Kidney (tissue), 14 donors: ENCODE results near the gene HES6. TPM values are rescaled to one million over a fixed set of nuclear protein-coding genes. Genes with fewer than 3 reads are reported as not detected.

Experiments used
- DNase-seq, 5 donors: peaks; one replicate each; pipeline ENCODE4 v3.0.0-alpha.2; 2013 to 2020
- FAIRE-seq: peaks from 2 replicates; lab custom pipeline; 2012; peaks lifted over from hg19 to GRCh38; lab: Jason Lieb, UNC
- H3K27ac ChIP-seq, 2 donors: one replicate each; pipeline ENCODE4 v1.7.0; 2013; ENCODE audit warnings: low read depth in 2 of 2, low read length in 2 of 2, inconsistent platforms in 1 of 2
- H3K27me3 ChIP-seq: one replicate; pipeline ENCODE4 v1.7.1; 2013; ENCODE audit warnings: low read length, inconsistent platforms; ENCODE audit not compliant: control insufficient read depth, insufficient read depth
- H3K36me3 ChIP-seq, 3 donors: one replicate each; pipeline versions ENCODE4 v1.7.0 to v1.7.1; 2013; ENCODE audit warnings: low read length in 3 of 3, control low read depth in 1 of 3, inconsistent platforms in 1 of 3; ENCODE audit not compliant: insufficient read depth in 3 of 3, control insufficient read depth in 2 of 3
- H3K4me1 ChIP-seq, 3 donors: one replicate each; pipeline versions ENCODE4 v1.7.0 to v1.7.1; 2013; ENCODE audit warnings: low read length in 3 of 3, inconsistent platforms in 1 of 3, low read depth in 1 of 3; ENCODE audit not compliant: control insufficient read depth in 2 of 3, insufficient read depth in 2 of 3
- H3K4me3 ChIP-seq, 3 donors: one replicate each; pipeline versions ENCODE4 v1.7.0 to v1.8.1; 2013; ENCODE audit warnings: low read length in 3 of 3, control low read depth in 1 of 3, inconsistent platforms in 1 of 3
- H3K9ac ChIP-seq, 3 donors: one replicate each; pipeline versions ENCODE4 v1.7.0 to v1.7.1; 2013; ENCODE audit warnings: low read length in 3 of 3, control low read depth in 1 of 3, inconsistent platforms in 1 of 3
- H3K9me3 ChIP-seq, 3 donors: one replicate each; pipeline versions ENCODE4 v1.7.0 to v1.7.1; 2013; ENCODE audit warnings: low read length in 3 of 3, control low read depth in 1 of 3, inconsistent platforms in 1 of 3; ENCODE audit not compliant: control insufficient read depth in 2 of 3, insufficient read depth in 1 of 3
- CTCF ChIP-seq: IDR thresholded peaks from 3 replicates; pipeline ENCODE4 v1.5.1; 2012; ENCODE audit warnings: mild to moderate bottlenecking, moderate library complexity, borderline replicate concordance; ENCODE audit not compliant: insufficient read depth; ENCODE audit errors: extremely low read depth
- intact Hi-C: fragments of 100-400 bp; cut with DNase I; formaldehyde crosslinking; loops from one replicate; pipeline ENCODE4 v1.11.1; 2022
- polyA plus RNA-seq: library from polyadenylated mRNA; stranded (reverse); fragments of 350-450 nt; fragmentation: Illumina TruSeq; extraction: RNeasy Lipid Tissue Mini Kit (QIAGEN cat#74804); gene quantifications from one replicate; pipeline ENCODE4 v1.2.3, GENCODE V29; 2014; ENCODE audit warnings: low read depth, low replicate concordance; ENCODE audit not compliant: insufficient read depth
- total RNA-seq: library from RNA; stranded (reverse); fragmentation: NEBNext Ultra II Directional; extraction: Animal tissue kit (Norgen Biotek cat#: 25700); gene quantifications from one replicate; pipeline ENCODE4 v1.2.1, GENCODE V29; 2021
- donor health status: control.
- donor health status: control.
- donor health status: control.
- donor health status: control.
- donor health status: control.
- donor health status: DM: yes; HTN: yes; CAD: no.
- donor health status: Normal renal cell carcinoma (clear cell type).

The HES6 gene
- total and polyA plus RNA-seq, 2 donors from 2014 or later, result 5.2 to 5.5 TPM

- TF ChIP-seq CTCF, result no peak
- FAIRE-seq (no peak), DNase-seq (no peak)
- Histone ChIP-seq H3K4me3 (no peak overlapping the region), H3K9ac (no peak overlapping the region), H3K27ac (no peak overlapping the region), H3K9me3 (no peaks in the 10 kb centered on the region), H3K4me1 (peaks cover 0 to 6% (median 2%) of the 10 kb centered on the region in 3 donors), H3K27me3 (peaks cover 3% of the 10 kb centered on the region), H3K36me3 (no peaks in the 10 kb centered on the region)
- intact Hi-C loops, result no loop called here
Measured at GRCh38 chr2:238233625-238234024, 6.2 kb downstream of the HES6 start.

GRCh38 chr2:238231809-238232208, 8.0 kb downstream of the HES6 start:
- Histone ChIP-seq H3K27me3 (no peaks in the 10 kb centered on the region), H3K4me3 (peak overlapping the region in 1 of 3 donors; percentile 62), H3K4me1 (peaks cover 0 to 6% (median 2%) of the 10 kb centered on the region in 3 donors), H3K36me3 (no peaks in the 10 kb centered on the region), H3K9me3 (no peaks in the 10 kb centered on the region), H3K9ac (no peak overlapping the region), H3K27ac (no peak overlapping the region)
- intact Hi-C loops, result no loop called here
- DNase-seq (no peak), FAIRE-seq (no peak)
- no peak for TF ChIP-seq CTCF

- peaks cover 0 to 6% (median 2%) of the 10 kb centered on the region in 3 donors for H3K4me1 ChIP-seq
- H3K4me3 ChIP-seq, result peak overlapping the region; percentile 61 to 65 (median 62)
- H3K9me3 ChIP-seq, result no peaks in the 10 kb centered on the region
- H3K27ac ChIP-seq, result no peak overlapping the region
- peak; percentile 9 for TF ChIP-seq CTCF
- H3K9ac ChIP-seq, result peak overlapping the region in 1 of 3 donors; percentile 12
- DNase-seq, result peak; percentile 66 to 92 (median 81)
- no peaks in the 10 kb centered on the region for H3K27me3 ChIP-seq
- no peak for FAIRE-seq
- H3K36me3 ChIP-seq, result no peaks in the 10 kb centered on the region
- intact Hi-C loops, result no loop called here
Measured at GRCh38 chr2:238231251-238231793, 8.5 kb downstream of the HES6 start.

GRCh38 chr2:238230699-238231098, 9.1 kb downstream of the HES6 start:
- Histone ChIP-seq H3K27ac (no peak overlapping the region), H3K27me3 (no peaks in the 10 kb centered on the region), H3K9me3 (no peaks in the 10 kb centered on the region), H3K4me1 (peaks cover 0 to 6% (median 2%) of the 10 kb centered on the region in 3 donors), H3K4me3 (peak overlapping the region in 2 of 3 donors; percentile 61 to 62), H3K36me3 (no peaks in the 10 kb centered on the region), H3K9ac (no peak overlapping the region)
- no peak for FAIRE-seq
- no peak for DNase-seq
- no peak for TF ChIP-seq CTCF
- intact Hi-C loops, result no loop called here
